ENCODE measurements around the gene UTP4. TPM values are rescaled to one million over a fixed set of nuclear protein-coding genes. Genes with fewer than 3 reads are reported as not detected.

UTP4 gene
- total RNA-seq, 3 donors from 2014 or later, result 186 to 204 (median 197) TPM

Other genes starting within 250 kb of the UTP4 start
- gene HAS3, start 27.0 kb upstream of the UTP4 start, total RNA-seq, result 1 to 10 TPM in 2 of 3 donors, under 1 TPM in 1; 0.58 to 1.7 (median 1.3) TPM
- 100 to 1,000 TPM; 102 to 126 (median 106) TPM for gene CHTF8, start 61 bp upstream of the UTP4 start, total RNA-seq
- 10 to 100 TPM; 11.7 to 15.5 (median 13.1) TPM for gene SNTB2, start 54.5 kb downstream of the UTP4 start, total RNA-seq
- 10 to 100 TPM; 41.5 to 45.8 (median 44.1) TPM for gene VPS4A, start 178.7 kb downstream of the UTP4 start, total RNA-seq
- gene PDF, start 197.9 kb downstream of the UTP4 start, total RNA-seq, result 10 to 100 TPM; 38.2 to 46.7 (median 43.4) TPM
- gene COG8, start 206.9 kb downstream of the UTP4 start, total RNA-seq, result 10 to 100 TPM; 34.6 to 47.0 (median 43.1) TPM
- gene NIP7, start 207.1 kb downstream of the UTP4 start, total RNA-seq, result 100 to 1,000 TPM; 129 to 136 (median 132) TPM
- gene TMED6, start 219.1 kb downstream of the UTP4 start, total RNA-seq, result 1 to 10 TPM in 2 of 3 donors, under 1 TPM in 1; 0.90 to 1.5 (median 1.1) TPM